Adrenal gland (tissue), 12 donors: ENCODE results near the gene PTPN23. TPM values are rescaled to one million over a fixed set of nuclear protein-coding genes. Genes with fewer than 3 reads are reported as not detected.

ENCODE experiments used
- DNase-seq, 7 donors: peaks; one replicate each; pipeline ENCODE4 v3.0.0-alpha.2; 2019 to 2020
- H3K27ac ChIP-seq, 5 donors: fragments of 200-600 bp; sonication (generic) in 4 of 5; 1 replicate in 3 of 5; 2 replicates in 2 of 5; pipeline versions ENCODE4 v1.5.1 to v1.8.0; 2016 to 2020; ENCODE audit warnings: mild to moderate bottlenecking in 1 of 5
- H3K27me3 ChIP-seq: fragments of 200-600 bp; 2 replicates; pipeline ENCODE4 v1.8.0; 2021
- H3K36me3 ChIP-seq, 2 donors: fragments of 200-600 bp; replicated peaks in 1 of 2; 1 replicate in 1 of 2; 2 replicates in 1 of 2; pipeline versions ENCODE4 v1.5.1 to v1.8.0; 2018 to 2022
- H3K4me1 ChIP-seq, 2 donors: fragments of 200-600 bp; replicated peaks in 1 of 2; 1 replicate in 1 of 2; 2 replicates in 1 of 2; pipeline versions ENCODE4 v1.5.1 to v1.8.0; 2018 to 2021
- H3K4me3 ChIP-seq, 4 donors: fragments of 200-600 bp; sonication (generic) in 3 of 4; one replicate each; pipeline ENCODE4 v1.5.1; 2016 to 2018
- H3K9me3 ChIP-seq, 3 donors: fragments of 200-600 bp; sonication (generic) in 1 of 3; replicated peaks in 1 of 3; 1 replicate in 2 of 3; 2 replicates in 1 of 3; pipeline versions ENCODE4 v1.5.1 to v1.8.0; 2016 to 2021
- CTCF ChIP-seq, 6 experiments: fragments of 450-650 bp in 4 of 6; fragments of 200-600 bp in 2 of 6; sonication (generic) in 1 of 6; IDR thresholded peaks; 1 replicate in 5 of 6; 2 replicates in 1 of 6; pipeline versions ENCODE4 v1.5.1 to v1.8.0; 2016 to 2021; ENCODE audit warnings: antibody characterized with exemption in 6 of 6, mild to moderate bottlenecking in 2 of 6, moderate library complexity in 1 of 6
- POLR2A ChIP-seq, 2 donors: fragments of 450-650 bp; IDR thresholded peaks; one replicate each; pipeline ENCODE4 v1.6.1; 2017; ENCODE audit warnings: antibody characterized with exemption in 2 of 2, mild to moderate bottlenecking in 2 of 2, moderate library complexity in 1 of 2
- WGBS, 4 donors: extraction: QIAGEN DNeasy Blood & Tissue Kit in 2 of 4; methylation state at CpG; one replicate each; pipeline versions ENCODE4 v1.1.5 to v1.1.7; 2013 to 2017; 5-methylcytosine and 5-hydroxymethylcytosine counted together
- intact Hi-C, 2 donors: fragments of 100-400 bp; cut with DNase I; formaldehyde crosslinking; loops; one replicate each; pipeline versions ENCODE4 v1.14.1 to v1.15.0; 2022 to 2023
- polyA plus RNA-seq, 3 donors: library from polyadenylated mRNA; stranded (reverse); fragments of 200-250 nt in 2 of 3; fragments of 350-450 nt in 1 of 3; fragmentation: Illumina TruSeq in 1 of 3; extraction: RNeasy Lipid Tissue Mini Kit (QIAGEN cat#74804) in 1 of 3; gene quantifications; one replicate each; pipeline ENCODE4 v1.2.3, GENCODE V29; 2013 to 2014
- total RNA-seq, 9 donors: library from RNA; depleted of rRNA in 4 of 9; stranded (reverse); fragments of >200 nt in 4 of 9; fragments of 120-200 nt in 1 of 9; fragmentation: NEBNext Ultra II Directional in 1 of 9; extraction: Animal tissue kit (Norgen Biotek cat#: 25700) in 1 of 9; gene quantifications; one replicate each; pipeline versions ENCODE4 v1.1.0 to v1.2.4, GENCODE V29; 2013 to 2023
- donor health status: healthy with polysubstance abuse.
- donor health status: Bipolar disorder and iron deficiency.
- donor health status: DM: yes; HTN: yes; CAD: no.
- donor health status: DM: no; HTN: no; CAD: no.
- donor health status: DM: no; HTN: no; CAD: no.
- donor health status: DM: yes; HTN: yes; CAD: no.

Gene PTPN23
- total and polyA plus RNA-seq, 12 donors = 8.4 to 70.0 (median 33.9) TPM

GRCh38 chr3:47337656-47338055, 43.2 kb upstream of the PTPN23 start:
- intact Hi-C loops = no loop called here
- H3K36me3 ChIP-seq = peaks cover 0 to 76% of the 10 kb centered on the region in 2 donors
- H3K27me3 ChIP-seq = no peaks in the 10 kb centered on the region
- no peak overlapping the region for H3K4me3 ChIP-seq
- H3K9me3 ChIP-seq = no peaks in the 10 kb centered on the region
- no peak for DNase-seq
- no peaks in the 10 kb centered on the region for H3K4me1 ChIP-seq
- H3K27ac ChIP-seq = no peak overlapping the region
- 87 to 91% (median 89%) methylated on average over 5 of the region's 5 CpGs for WGBS, 4 donors
- TF ChIP-seq POLR2A (IDR thresholded peaks at IDR 0.05) = no peak
- TF ChIP-seq CTCF (IDR thresholded peaks at IDR 0.05) = no peak

- Histone ChIP-seq H3K4me3 (no peak overlapping the region), H3K9me3 (no peaks in the 10 kb centered on the region), H3K27ac (no peak overlapping the region), H3K27me3 (no peaks in the 10 kb centered on the region), H3K36me3 (peaks cover 0 to 77% of the 10 kb centered on the region in 2 donors), H3K4me1 (no peaks in the 10 kb centered on the region)
- intact Hi-C loops = no loop called here
- WGBS, 4 donors = 87 to 96% (median 93%) methylated on average over 2 of the region's 2 CpGs
- TF ChIP-seq POLR2A (IDR thresholded peaks at IDR 0.05) = no peak
- no peak for TF ChIP-seq CTCF (IDR thresholded peaks at IDR 0.05)
- no peak for DNase-seq
These were observed 40.9 kb upstream of the PTPN23 start for GRCh38 chr3:47339951-47340350.

- H3K4me1 ChIP-seq = no peaks in the 10 kb centered on the region
- H3K27me3 ChIP-seq = no peaks in the 10 kb centered on the region
- TF ChIP-seq CTCF (IDR thresholded peaks at IDR 0.05) (no peak), POLR2A (IDR thresholded peaks at IDR 0.05) (no peak)
- intact Hi-C loops = no loop called here
- peaks cover 0 to 74% of the 10 kb centered on the region in 2 donors for H3K36me3 ChIP-seq
- DNase-seq = no peak
- WGBS, 4 donors = 86 to 97% (median 89%) methylated on average over 2 of the region's 2 CpGs
- H3K4me3 ChIP-seq = no peak overlapping the region
- no peaks in the 10 kb centered on the region for H3K9me3 ChIP-seq
- no peak overlapping the region for H3K27ac ChIP-seq
These were observed 40.0 kb upstream of the PTPN23 start for GRCh38 chr3:47340866-47341265.

- intact Hi-C loops = no loop called here
- WGBS, 4 donors = 89 to 97% (median 93%) methylated on average over 2 of the region's 2 CpGs
- H3K4me1 ChIP-seq = no peaks in the 10 kb centered on the region
- H3K9me3 ChIP-seq = no peaks in the 10 kb centered on the region
- peaks cover 0 to 62% of the 10 kb centered on the region in 2 donors for H3K36me3 ChIP-seq
- no peaks in the 10 kb centered on the region for H3K27me3 ChIP-seq
- no peak overlapping the region for H3K4me3 ChIP-seq
- no peak for TF ChIP-seq POLR2A (IDR thresholded peaks at IDR 0.05)
- no peak for TF ChIP-seq CTCF (IDR thresholded peaks at IDR 0.05)
- no peak overlapping the region for H3K27ac ChIP-seq
- DNase-seq = no peak
These were observed 38.7 kb upstream of the PTPN23 start for GRCh38 chr3:47342151-47342550.
